NCI-H1105 treated with DMSO at 0.1 percent for 48 hours (cell line): ENCODE results near the gene OR52H1.

ENCODE experiments used
- DNase-seq: peaks from one replicate; lab custom pipeline; 2025; lab: John Stamatoyannopoulos, UW

The OR52H1 gene

GRCh38 chr11:5531053-5531831 lies 17.1 kb downstream of the OR52H1 start:
- no peak for DNase-seq

GRCh38 chr11:5528495-5528894 lies 19.8 kb downstream of the OR52H1 start:
- DNase-seq: no peak

- no peak for DNase-seq
These were observed 20.6 kb downstream of the OR52H1 start for GRCh38 chr11:5527716-5528115.

- DNase-seq: no peak
These were observed 23.6 kb downstream of the OR52H1 start for GRCh38 chr11:5524756-5525155.

GRCh38 chr11:5522308-5522707 lies 26.0 kb downstream of the OR52H1 start:
- no peak for DNase-seq

- no peak for DNase-seq
These were observed 26.8 kb downstream of the OR52H1 start for GRCh38 chr11:5521540-5521939.

- no peak for DNase-seq
These were observed 31.7 kb downstream of the OR52H1 start, which contains the start of gene UBQLNL for GRCh38 chr11:5516599-5516998. TSS of gene UBQLNL (minus strand) at chr11:5516699. CDS start at chr11:5516441, 258 bp downstream.

GRCh38 chr11:5514841-5515240 lies 33.5 kb downstream of the OR52H1 start:
- DNase-seq: no peak

- DNase-seq: no peak
These were observed 38.5 kb downstream of the OR52H1 start, which contains the start of gene UBQLN3 for GRCh38 chr11:5509803-5510202. TSS of gene UBQLN3 (minus strand) at chr11:5509957. CDS start at chr11:5509558, 399 bp downstream.

- no peak for DNase-seq
These were observed 39.7 kb downstream of the OR52H1 start for GRCh38 chr11:5508605-5509004.

GRCh38 chr11:5507933-5508305 lies 40.4 kb downstream of the OR52H1 start:
- DNase-seq: no peak

GRCh38 chr11:5507177-5507932 lies 41.0 kb downstream of the OR52H1 start:
- no peak for DNase-seq

- DNase-seq: no peak
These were observed 42.8 kb downstream of the OR52H1 start for GRCh38 chr11:5505363-5506048.

- no peak for DNase-seq
These were observed 43.9 kb downstream of the OR52H1 start for GRCh38 chr11:5504403-5504921.

- no peak for DNase-seq
These were observed 47.9 kb downstream of the OR52H1 start for GRCh38 chr11:5500393-5500801.

- no peak for DNase-seq
These were observed 48.7 kb downstream of the OR52H1 start for GRCh38 chr11:5499671-5500070.
